PC-3 (cell line): ENCODE results near the gene SERPINA9.

Experiments
- CTCF ChIP-seq: fragments of 300-600 bp; sonication (generic); conservative IDR thresholded peaks from 2 replicates; pipeline ENCODE4 v1.5.1; 2017; ENCODE audit warnings: antibody characterized with exemption, low read depth, mild to moderate bottlenecking, low read length
- EZH2 ChIP-seq: fragments of 300-600 bp; sonication (generic); IDR thresholded peaks from one replicate; pipeline ENCODE4 v1.6.1; 2017; ENCODE audit warnings: antibody characterized with exemption, mild to moderate bottlenecking, low read length; ENCODE audit not compliant: unreplicated experiment

DNA sequence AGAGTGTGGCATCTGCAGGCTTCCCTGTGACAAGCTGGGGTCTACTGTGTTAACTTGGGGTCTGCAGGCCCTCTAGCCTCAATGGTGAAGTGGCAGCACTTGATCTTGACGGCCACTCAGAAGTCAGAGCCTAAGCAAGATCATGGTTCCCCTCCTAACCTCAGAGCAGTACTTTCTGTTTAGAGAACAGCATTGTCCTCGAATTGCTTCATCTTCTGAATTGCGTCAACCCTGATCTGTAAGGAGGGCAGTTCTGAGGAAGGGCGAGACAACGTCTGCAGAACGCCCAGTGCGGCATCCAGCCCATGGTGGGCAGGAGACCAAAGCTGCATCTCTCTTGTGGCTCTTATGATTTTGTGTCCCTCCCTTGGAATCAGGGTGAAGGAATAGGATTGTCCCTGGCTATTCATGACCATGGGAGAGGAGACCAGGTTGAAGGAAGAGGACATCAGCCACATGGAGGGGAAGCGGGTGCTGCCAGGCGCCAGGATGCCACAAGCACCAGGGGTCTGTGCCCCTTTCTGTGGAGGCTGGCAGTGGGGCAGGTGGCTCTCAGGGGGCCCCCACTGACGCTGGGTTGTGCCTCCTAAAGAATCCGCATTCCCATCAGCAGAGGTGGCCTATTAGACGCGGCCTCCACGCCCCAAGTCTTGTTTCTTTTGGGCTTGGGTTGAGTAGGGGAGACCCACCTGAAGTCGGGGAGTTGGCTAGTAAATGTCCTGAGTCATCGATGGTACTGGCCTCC lies 2.2 kb downstream of the SERPINA9 start:
- TF ChIP-seq CTCF (no peak), EZH2 (no peak)
